GOT3 (cell line): ENCODE data around the gene EFHC1.
"Not testable (repeated sequence)": the region's sequence is repeated elsewhere in the genome, so short reads cannot be mapped to it uniquely, and the experiment has no call there.

Experiments
- DNase-seq: peaks from one replicate; lab custom pipeline; 2025; ENCODE audit warnings: mixed read lengths; lab: John Stamatoyannopoulos, UW

Gene EFHC1

DNA sequence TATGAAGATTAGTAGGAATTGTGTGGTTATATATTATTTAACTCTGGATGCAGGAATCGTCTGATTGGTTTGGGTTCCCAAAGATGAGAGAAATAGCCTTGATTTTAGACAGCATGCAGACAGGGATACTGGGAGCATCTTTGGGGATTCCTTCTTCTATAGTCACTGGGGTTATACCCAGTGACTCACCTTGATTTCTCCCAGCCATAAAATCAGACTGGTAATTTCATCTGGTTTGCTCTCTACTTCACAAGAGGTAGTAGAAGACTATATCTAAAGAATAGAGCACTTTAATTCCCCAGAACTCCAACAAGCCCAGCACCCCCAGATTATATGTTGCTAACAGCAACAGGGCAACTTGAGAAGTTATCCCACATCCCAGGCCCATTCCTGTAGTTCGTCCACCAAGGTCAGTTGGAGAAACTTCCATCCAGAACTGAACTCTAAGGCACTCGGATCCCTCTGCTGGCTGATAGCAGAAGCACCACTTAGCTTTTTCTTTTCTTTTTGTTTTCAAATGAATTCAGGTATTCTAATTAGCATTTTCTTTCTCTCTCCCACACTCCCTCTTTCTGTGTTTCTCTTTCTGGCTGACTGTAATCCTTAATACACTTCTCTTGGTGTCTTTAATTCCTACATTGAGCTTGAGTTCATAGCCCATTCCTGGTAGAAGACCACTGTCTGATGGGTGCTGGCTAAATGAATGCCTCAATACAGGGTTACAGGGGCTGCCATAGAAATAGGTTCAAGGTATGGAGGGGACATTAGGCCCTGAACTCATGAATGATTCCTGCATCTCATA is 20.4 kb upstream of the EFHC1 start:
- no peak for DNase-seq

- no peak for DNase-seq
Measured at GRCh38 chr6:52400313-52401041, 19.7 kb upstream of the EFHC1 start.

GRCh38 chr6:52403086-52403485 is 17.1 kb upstream of the EFHC1 start:
- DNase-seq: no peak

GRCh38 chr6:52403627-52404026 is 16.5 kb upstream of the EFHC1 start:
- DNase-seq: no peak

DNA sequence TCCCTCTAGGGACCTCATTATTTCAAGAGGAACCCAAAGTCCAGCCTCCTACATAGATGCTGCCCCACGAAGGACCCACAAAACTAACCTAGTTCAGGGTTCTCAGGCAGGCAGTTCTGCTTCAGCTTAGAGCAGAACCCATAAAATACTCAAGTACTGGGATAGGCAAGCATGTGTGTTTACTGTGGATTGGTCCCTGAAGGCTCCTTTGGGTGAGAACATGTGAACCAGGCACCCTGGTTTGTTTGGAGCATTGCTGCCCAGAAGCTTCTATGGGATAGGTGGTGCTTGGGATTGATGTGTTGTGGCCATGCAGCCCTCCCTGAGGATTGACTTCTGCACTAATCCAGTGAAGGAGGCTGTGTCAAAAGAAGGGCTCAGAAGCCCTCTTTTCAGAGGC is 14.9 kb upstream of the EFHC1 start:
- DNase-seq: no peak

GRCh38 chr6:52407467-52407866 is 12.7 kb upstream of the EFHC1 start:
- no peak for DNase-seq

GRCh38 chr6:52409499-52409898 is 10.6 kb upstream of the EFHC1 start:
- no peak for DNase-seq

- DNase-seq: no peak
Measured at GRCh38 chr6:52410979-52411378, 9.2 kb upstream of the EFHC1 start.

- DNase-seq: no peak
Measured at GRCh38 chr6:52411911-52412310, 8.2 kb upstream of the EFHC1 start.

- no peak for DNase-seq
Measured at GRCh38 chr6:52415333-52415732, 4.8 kb upstream of the EFHC1 start.

DNA sequence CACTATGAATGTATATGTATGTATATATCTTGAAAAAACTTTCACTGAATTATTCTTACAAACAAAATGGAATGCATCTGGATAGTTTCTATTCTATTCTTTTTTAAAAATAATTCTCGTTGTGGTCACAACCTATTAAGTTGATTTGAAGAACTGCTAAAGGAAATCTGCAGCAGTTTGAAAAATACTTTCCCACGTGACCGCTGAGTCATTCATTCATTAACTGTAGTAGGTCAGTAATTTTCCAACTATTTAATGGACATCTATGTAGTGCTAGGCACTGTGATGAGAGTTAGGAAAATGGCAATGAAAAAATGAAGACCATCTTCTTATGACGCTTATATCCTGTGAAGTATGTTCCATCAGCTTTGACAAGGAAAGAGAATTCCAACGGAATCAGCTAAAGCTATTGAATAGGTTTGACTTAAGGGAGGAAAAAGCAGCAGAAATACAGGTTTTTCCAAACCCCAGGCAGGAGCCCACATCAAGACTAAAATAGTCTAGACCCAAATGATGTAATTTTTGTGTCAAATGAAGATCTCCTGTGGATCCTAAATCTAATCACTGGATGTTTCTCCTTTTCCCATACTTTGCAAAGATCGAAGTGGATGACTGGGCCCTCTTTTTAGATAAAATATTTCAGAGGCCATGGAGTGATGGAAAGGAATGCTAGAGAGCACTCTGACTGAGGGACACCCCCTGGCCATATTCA is 4.1 kb upstream of the EFHC1 start:
- no peak for DNase-seq

- DNase-seq: no peak
Measured at GRCh38 chr6:52416629-52417151, 3.5 kb upstream of the EFHC1 start.

DNA sequence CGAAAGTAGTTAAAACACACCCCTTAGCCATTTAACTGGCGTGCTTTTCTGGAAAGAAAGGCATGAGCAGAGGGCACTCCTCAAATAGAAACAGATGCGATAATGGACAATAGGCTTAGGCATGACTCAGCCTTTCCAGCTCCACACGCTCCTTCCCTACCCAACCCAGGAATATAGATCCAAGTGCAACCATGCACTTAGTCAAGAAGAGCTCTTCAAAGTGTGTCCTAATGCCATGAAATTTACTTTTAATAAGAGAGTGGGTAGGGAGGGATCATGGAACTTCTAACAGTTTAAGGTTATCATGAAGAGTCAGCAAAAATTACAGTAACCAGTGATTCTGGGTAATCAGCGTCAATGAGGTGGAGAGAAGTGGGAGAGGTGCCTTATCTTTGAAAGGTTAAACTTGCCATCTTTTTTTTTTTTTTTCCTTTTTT is 2.4 kb upstream of the EFHC1 start:
- DNase-seq: no peak

GRCh38 chr6:52418606-52419005 is 1.5 kb upstream of the EFHC1 start:
- DNase-seq: no peak

- no peak for DNase-seq
Measured at GRCh38 chr6:52420668-52421358, 671 bp downstream of the EFHC1 start.

DNA sequence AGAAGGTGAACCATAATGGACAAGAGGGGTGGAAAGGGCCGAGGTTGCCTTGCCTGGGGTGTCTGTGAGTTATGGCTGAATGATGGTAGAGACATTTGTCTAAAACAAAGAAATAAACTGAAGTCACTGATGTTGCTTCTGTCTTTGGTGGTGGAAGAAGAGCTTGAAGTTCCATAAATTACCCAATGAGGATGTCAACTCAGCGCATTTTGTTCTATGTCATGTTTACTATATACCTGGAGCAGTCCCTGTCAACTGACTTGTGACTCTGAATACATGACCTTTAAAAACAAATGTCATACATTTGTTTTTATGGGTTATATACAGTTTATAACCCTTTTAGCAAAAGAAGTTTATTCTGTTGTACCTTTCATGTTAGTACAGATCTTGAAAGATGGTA is 2.0 kb downstream of the EFHC1 start:
- DNase-seq: no peak

DNA sequence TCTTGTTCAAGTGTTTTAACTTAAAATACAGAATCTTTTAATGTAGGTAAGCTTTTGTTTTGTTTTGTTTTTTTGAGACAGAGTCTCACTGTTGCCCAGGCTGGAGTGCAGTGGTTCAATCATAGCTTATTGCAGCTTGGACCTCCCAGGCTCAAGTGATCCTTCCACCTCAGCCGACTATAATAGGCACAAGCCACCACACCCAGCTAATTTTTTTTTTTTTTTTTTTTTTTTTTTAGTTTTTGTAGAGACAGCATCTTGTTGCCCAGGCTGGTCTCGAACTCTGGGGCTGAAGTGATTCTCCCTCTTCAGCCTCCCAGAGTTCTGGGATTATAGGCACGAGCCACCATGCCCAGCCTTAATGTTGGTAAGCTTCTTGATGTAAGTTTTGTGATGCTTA is 3.3 kb downstream of the EFHC1 start:
- no peak for DNase-seq

DNA sequence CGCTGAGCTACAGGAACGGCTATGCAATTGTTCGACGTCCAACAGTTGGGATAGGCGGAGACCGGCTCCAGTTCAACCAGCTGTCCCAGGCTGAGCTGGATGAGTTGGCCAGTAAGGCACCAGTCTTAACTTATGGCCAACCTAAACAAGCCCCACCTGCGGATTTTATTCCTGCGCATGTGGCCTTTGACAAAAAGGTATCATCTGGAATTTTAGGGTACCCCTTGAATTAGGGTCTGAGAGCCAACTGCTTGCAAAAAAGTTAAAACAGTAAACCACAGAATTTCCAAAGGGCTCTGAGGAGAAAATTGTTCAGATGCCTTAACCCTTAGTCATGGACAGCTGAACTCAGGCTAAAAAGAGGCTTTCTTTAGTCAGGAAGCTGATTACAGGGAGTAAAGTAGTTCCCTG is 3.8 kb downstream of the EFHC1 start:
- DNase-seq: no peak

DNA sequence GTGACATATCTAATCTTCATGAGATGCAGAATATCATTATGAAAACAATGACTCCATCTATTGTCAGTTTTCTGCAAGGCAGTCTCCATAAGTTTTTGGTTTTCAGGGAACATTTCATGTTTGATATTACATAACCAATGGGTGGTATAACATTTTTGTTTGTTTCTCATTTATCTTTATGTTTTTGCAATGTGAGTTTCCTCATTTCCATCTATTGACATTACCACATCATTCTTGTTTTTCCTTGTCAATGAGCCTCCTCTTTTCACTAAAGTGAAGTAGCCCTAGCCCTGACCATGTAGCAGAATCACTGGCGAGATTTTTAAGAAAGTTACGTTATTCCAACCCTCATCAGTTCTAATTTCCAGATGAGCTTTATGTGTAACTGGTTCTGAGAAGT is 4.4 kb downstream of the EFHC1 start:
- no peak for DNase-seq

DNA sequence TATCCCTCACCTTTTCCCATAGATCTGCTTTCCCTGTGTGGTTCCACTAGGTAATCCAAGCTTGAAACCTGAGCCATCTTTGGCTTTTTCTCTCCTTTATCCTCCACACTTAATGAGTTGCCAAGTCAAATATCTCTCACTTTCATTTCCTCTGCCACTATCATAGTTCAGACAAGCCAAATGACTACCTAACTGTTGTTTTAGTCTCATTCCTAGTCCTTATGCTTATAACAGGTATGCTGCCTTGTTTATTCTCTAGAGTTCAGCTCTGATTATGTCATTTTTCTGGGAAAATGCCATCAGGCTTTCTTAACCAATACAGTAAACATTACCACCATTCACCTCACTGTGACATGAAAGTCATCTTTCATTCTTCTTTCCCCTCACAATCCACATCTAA is 6.5 kb downstream of the EFHC1 start:
- DNase-seq: no peak

- DNase-seq: not testable (repeated sequence)
Measured at GRCh38 chr6:52433294-52433693, 13.2 kb downstream of the EFHC1 start.

DNA sequence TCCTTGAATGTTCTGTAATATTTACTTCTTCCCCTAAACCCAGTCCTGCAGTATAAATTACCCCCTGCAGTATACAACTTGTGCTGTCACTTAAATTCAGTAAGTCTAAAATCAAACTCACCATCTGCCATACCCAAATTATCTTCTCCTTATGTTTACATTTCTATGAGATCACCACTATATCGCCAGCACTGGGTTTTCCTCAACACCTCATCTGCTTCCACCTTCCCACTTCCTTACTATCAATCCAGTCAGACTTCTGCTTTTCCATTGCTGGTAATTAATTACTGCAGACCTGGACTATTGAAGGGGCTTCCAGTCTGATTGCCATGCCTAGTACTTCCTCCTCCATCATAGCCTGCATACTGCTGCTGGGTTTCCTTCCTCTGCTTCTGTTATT is 15.2 kb downstream of the EFHC1 start:
- DNase-seq: no peak
